Measurements from ENCODE around the gene GBX2. TPM values are rescaled to one million over a fixed set of nuclear protein-coding genes. Genes with fewer than 3 reads are reported as not detected.

GBX2 gene
- total and polyA plus RNA-seq, 2 of the 8 experiments (the other 6 are each of a cell fraction or from before 2014, with no cell fraction given) = 0.38 to 0.89 TPM

DNA sequence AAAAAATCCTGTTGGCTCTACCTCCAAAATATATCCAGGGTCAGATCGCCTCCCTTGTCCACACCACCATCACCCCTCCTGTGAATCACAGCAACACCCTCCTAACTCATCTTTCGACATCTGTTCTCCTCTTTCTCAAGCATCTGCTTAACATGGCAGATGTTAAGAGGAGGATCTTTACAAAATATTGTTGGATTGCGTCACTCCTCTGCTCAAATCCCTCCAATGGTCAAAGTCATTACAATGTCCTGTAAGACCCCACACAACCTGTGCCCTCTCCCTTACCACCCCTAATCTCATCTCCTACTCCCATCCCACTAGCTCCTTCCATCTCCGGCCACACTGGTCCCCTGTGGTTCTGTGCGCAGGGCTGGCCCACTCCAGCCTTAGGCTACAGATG, 36.8 kb upstream of the GBX2 start (continued):
- TF ChIP-seq, protein P1, sequence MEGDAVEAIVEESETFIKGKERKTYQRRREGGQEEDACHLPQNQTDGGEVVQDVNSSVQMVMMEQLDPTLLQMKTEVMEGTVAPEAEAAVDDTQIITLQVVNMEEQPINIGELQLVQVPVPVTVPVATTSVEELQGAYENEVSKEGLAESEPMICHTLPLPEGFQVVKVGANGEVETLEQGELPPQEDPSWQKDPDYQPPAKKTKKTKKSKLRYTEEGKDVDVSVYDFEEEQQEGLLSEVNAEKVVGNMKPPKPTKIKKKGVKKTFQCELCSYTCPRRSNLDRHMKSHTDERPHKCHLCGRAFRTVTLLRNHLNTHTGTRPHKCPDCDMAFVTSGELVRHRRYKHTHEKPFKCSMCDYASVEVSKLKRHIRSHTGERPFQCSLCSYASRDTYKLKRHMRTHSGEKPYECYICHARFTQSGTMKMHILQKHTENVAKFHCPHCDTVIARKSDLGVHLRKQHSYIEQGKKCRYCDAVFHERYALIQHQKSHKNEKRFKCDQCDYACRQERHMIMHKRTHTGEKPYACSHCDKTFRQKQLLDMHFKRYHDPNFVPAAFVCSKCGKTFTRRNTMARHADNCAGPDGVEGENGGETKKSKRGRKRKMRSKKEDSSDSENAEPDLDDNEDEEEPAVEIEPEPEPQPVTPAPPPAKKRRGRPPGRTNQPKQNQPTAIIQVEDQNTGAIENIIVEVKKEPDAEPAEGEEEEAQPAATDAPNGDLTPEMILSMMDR (IDR thresholded peaks at IDR 0.05; ENCODE audit: control extremely low read depth in 1 of 3, insufficient read depth in 1 of 3, low read depth in 1 of 3, low read length in 3 of 3) = no peak
- TF ChIP-seq TAF7 (optimal IDR thresholded peaks at IDR 0.05; ENCODE audit: borderline replicate concordance, low read depth, low read length) = no peak

Data from H1 (cell line).